ENCODE results near the gene ELOVL4.

ELOVL4 gene

GRCh38 chr6:79909517-79909916 is 37.8 kb downstream of the ELOVL4 start:
- DNase-seq: no peak

- no peak for DNase-seq
Measured at GRCh38 chr6:79902046-79902445, 45.3 kb downstream of the ELOVL4 start.

DNA sequence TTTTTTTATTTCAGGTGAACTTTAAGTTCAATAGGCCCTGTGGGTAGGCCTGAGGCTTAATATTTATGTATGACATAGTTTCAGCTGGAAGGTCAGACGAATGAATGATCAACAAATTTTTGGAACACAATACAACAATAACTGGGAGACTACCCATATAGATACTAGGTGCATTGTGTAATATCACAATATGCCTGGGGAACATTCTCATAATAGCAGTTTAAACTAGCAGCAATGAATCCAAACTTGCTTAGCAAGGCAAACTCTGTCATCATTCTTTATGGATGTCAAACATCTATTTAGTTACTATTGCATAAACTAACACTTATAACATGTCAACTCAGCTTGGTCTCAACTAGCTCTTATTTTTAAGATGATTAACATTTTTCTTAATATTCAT is 49.3 kb downstream of the ELOVL4 start:
- no peak for DNase-seq

- DNase-seq: no peak
Measured at GRCh38 chr6:79896075-79896449, 51.3 kb downstream of the ELOVL4 start.

- DNase-seq: no peak
Measured at GRCh38 chr6:79895382-79896074, 51.8 kb downstream of the ELOVL4 start.

GRCh38 chr6:79894939-79895338 is 52.4 kb downstream of the ELOVL4 start:
- DNase-seq: no peak

GRCh38 chr6:79888587-79888986 is 58.8 kb downstream of the ELOVL4 start:
- no peak for DNase-seq

GRCh38 chr6:79878142-79878748 is 69.1 kb downstream of the ELOVL4 start:
- DNase-seq: no peak

- DNase-seq: no peak
Measured at GRCh38 chr6:79874531-79875134, 72.7 kb downstream of the ELOVL4 start.

DNA sequence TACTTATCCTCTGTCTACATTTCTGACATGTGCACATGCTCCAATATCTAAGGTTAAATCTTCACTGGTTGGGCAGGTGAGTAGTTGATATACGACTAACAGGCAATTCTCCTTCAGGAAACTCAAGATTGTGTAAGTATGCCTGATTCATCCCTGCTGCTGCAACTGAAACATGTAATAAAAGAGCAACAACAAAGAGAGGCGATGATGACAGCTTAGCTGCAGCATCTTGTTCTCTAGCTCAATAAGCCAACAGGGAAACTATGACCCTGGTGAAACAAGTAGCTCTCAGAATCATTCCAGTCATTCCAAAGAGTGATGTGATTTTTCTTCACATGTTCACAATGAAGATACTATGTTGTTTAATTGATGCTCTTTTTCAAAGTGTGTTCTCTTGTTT is 74.4 kb downstream of the ELOVL4 start:
- peak; percentile 22 for DNase-seq

- no peak for DNase-seq
Measured at GRCh38 chr6:79872303-79872702, 75.0 kb downstream of the ELOVL4 start.

DNA sequence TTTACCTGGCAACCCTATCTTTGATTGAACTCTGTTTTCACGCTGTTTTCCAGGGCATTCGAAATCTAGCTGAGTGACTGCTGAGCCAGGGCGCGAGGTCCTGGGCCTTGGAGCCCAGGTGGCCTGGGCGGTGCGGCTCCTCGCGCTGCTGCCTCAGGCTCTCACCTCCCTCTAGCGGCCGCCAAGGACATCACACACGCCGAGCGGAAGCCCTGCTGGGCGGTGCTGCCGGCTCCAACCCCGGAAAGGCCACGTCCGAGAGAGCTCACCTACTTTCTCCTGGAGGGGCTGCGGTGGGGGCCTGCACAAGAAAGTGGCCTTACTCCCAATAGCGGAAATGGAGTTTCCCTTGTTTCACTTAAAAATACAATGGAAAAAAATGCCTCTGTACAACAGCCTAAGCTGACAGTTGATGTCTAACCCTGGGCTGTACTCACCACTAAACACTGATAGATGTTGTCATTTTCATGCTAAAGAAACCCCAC is 77.7 kb downstream of the ELOVL4 start:
- DNase-seq: peak; percentile 57

GRCh38 chr6:79869184-79869583 is 78.2 kb downstream of the ELOVL4 start:
- DNase-seq: no peak

DNA sequence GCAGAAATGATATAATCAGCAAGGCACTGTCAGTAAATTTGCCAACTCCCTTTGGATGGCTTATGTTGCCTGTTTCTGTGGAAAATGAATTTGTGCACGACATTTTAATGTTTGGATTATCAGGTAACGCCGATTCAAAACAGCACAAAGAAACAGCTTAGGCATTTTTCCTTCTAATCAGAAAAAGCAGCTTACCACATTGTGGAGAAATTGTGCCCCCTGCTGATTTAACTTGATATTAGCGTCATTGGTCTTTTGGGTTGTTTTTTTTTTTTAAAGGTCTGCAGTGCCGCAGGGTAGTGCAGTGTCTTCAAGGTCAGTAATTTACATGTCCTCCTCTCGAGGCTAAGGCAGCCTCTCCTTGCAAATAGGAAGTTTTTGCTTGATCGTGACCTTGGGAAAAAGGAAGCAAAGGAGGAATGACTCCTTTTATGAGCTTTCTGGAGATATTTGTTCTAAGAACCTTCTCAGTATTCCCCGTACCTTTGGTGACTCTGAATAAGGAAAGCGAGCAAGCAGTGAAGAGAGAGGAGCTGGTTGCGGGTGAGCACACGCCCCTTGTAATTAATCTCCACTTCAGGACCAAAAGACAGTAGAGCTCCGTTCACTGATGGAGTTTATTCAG is 79.1 kb downstream of the ELOVL4 start:
- peak; percentile 58 for DNase-seq

All from NCI-H2227 treated with DMSO at 0.1 percent for 48 hours (cell line).